HG02884 (cell line): ENCODE data around the gene GCNT4.
A peak's percentile ranks its signal among the peaks of the same experiment; 100 is the strongest.
"Not testable (repeated sequence)": the region's sequence is repeated elsewhere in the genome, so short reads cannot be mapped to it uniquely, and the experiment has no call there.

Experiments used
- ATAC-seq: cut with Tn5 transposase; IDR thresholded peaks from one replicate; pipeline ENCODE4 v1.9.1; 2021; ENCODE audit warnings: mild to moderate bottlenecking, moderate library complexity; ENCODE audit not compliant: unreplicated experiment

Gene GCNT4, protein sequence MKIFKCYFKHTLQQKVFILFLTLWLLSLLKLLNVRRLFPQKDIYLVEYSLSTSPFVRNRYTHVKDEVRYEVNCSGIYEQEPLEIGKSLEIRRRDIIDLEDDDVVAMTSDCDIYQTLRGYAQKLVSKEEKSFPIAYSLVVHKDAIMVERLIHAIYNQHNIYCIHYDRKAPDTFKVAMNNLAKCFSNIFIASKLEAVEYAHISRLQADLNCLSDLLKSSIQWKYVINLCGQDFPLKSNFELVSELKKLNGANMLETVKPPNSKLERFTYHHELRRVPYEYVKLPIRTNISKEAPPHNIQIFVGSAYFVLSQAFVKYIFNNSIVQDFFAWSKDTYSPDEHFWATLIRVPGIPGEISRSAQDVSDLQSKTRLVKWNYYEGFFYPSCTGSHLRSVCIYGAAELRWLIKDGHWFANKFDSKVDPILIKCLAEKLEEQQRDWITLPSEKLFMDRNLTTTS

DNA sequence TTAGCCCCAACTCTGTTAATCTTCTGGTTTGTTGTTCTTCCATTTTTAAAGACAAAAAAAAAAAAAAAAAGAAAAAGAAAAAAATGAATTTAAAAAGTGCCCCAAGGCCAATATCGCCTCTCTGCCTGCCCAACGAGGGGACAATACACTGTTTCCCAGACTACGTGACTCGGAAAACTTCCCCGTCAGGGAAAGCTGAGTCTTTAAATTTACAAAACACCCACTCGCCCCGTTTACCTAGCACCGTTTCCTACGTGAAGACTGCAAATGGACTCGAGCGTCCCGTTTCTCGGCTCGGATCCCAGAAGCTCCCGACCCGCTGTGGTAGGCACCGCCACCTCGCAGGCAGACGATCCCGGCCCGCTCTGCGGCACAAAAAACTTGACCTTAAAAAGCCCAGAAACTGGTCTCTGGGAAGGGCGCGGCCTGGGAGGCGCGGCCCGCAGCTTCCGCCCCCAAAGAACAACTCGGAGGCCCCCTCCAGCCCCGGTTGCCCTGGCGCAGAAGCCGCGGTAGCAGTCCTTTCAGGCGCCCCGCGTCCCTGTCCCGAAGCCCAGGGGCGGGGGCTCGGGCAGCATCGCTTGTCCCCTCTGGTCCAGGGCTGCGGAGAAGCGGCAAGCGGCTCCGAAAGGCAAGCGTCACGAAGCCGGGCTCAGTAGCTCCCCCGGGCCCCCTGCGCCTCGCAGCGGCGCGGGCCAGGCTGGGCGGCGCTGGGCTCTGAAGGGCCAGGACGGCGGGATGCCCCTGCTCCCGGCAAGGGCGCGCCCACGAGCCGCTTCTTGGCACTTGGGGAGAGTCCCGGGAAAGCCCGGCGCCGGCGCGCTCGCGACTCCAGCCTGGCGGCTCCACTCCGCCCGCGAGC, at the start of gene GCNT4:
TSS of gene GCNT4 (minus strand) at position 367 of the 862 bp plus-strand sequence. CDS start 22,521 bp downstream, outside the sequence.
- ATAC-seq = peak; percentile 16

DNA sequence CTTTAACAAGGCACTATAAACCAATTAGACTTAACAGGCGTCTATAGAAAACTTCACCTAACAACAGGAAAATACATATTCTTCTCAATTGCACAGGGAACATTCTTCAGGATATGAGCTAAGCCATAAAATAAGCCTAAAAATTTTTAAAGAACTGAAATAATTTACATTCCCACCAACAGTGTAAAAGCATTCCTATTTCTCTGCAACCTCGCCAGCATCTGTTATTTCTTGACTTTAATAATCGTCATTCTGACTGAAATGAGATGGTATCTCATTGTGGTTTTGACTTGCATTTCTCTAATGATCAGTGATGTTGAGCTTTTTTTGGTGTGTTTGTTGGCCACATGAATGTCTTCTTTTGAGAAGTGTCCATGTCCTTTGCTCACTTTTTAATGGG, 43.6 kb upstream of the GCNT4 start:
- ATAC-seq = not testable (repeated sequence)

DNA sequence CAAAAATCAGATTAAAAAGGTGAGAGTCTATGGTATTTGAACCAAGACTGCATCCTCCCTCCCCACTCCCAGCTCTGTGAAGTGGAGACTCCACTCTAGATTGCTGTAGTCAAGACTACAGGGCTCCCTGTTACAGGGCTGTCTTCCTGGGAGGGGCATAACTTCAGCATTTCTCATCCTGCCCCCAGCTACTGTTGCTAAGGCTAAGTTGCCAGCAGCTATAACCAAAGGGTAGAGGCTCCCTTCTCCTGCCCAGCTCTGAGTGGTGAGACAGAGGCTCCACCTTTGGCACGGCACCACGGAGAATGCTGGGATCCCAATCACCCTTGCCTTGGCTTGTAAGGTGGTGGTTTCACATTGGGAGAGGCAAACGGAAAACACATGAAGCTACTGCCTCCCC, 39.2 kb upstream of the GCNT4 start:
- no peak for ATAC-seq

GRCh38 chr5:75089662-75090061, 37.3 kb upstream of the GCNT4 start:
- ATAC-seq = no peak

DNA sequence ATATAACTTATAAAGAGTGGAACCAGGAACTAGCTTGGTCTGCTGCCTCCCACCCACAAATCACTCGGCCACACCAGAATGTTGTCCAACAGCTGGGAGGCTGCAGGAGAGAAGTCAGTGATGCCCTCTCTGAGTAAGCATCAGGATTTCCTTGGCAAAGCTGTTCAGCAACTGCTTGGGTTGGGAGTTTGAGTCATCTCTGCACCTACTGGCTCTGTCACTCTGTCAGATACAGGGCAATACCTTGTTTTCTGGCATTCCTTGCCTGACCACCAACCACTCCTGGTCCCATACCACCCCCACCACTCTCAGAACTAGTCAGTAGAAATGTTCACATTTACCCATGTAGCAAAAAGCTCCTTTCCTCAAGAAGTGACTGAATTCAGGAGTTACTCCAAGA, 36.8 kb upstream of the GCNT4 start:
- no peak for ATAC-seq

DNA sequence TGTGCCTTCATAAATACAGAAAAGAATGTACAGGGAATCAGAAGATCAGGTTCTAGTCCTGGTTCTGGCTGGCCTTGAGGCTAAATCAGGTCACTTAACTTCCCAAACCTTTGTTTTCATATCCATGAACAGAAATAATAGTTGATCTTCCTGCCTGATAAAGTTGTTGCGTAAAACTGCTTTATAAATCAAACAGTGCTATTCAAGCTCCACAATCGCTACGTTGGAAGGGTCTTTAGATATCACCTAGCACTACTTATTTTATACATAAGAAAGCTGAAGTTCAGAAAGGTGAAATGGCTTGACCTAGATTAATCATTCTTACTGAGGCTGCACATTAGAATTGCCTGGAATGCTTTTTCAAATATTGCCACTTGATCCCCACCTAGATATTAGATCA, 36.3 kb upstream of the GCNT4 start:
- ATAC-seq = no peak

- no peak for ATAC-seq
These were observed 29.2 kb upstream of the GCNT4 start for GRCh38 chr5:75081510-75081909.

DNA sequence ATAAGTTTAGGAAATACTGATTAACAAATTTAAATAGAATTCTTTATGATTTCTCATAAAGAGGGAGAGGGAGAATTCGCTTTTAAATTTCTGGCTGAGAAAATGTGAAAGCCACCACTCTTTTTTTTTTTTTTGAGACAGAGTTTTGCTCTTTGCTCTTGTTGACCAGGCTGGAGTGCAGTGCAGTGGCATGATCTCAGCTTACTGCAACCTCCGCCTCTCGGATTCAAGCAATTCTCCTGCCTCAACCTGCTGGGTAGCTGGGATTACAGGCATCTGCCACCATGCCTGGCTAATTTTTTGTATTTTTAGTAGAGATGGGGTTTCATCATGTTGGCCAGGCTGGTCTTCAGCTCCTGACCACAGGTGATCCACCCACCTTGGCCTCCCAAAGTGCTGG, 27.0 kb upstream of the GCNT4 start:
- not testable (repeated sequence) for ATAC-seq

- no peak for ATAC-seq
These were observed 25.7 kb upstream of the GCNT4 start for GRCh38 chr5:75078027-75078426.

GRCh38 chr5:75072061-75072460, 19.7 kb upstream of the GCNT4 start:
- ATAC-seq = no peak

DNA sequence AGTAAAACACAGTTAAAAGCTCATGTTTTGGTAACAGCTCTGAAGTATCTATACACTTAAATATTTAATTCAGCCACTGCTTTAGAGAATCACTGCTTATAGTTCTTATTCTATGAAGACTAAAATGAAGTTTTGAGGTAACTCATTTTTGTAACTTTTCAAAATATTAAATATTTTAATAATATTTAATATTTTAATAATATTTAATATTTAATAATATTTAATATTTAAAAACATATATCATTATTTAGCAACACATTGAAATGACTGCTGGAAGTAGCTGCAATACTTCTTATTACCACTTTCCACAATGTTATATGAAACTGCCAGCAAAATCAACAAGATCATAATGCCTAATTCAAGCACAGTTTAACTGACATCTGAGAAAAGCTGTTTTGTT, 18.7 kb upstream of the GCNT4 start:
- no peak for ATAC-seq

DNA sequence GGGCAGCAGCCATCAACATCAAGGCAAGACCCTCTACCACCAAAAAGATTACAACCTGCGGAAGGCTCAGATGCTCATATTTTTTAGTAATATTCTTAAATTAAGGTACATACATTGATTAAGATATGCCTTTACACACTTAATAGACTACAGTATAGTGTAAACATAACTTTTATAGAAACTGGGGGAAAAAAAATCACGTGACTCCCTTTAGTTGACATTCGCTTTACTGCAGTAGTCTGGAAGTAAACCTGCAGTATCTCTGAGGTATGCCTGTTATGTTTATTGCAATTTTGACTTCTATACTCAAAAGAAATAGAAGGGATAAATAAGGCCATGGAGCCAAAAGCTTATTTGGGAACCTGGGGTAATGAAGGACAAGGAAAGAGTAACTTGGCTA, 15.1 kb upstream of the GCNT4 start:
- ATAC-seq = no peak

GRCh38 chr5:75062925-75063531, 10.7 kb upstream of the GCNT4 start:
- ATAC-seq = peak; percentile 57

- no peak for ATAC-seq
These were observed 7.7 kb upstream of the GCNT4 start for GRCh38 chr5:75059912-75060545.

- no peak for ATAC-seq
These were observed 6.7 kb upstream of the GCNT4 start for GRCh38 chr5:75058986-75059535.

GRCh38 chr5:75057561-75057960, 5.2 kb upstream of the GCNT4 start:
- no peak for ATAC-seq

- no peak for ATAC-seq
These were observed 3.4 kb upstream of the GCNT4 start for GRCh38 chr5:75055727-75056144.

- no peak for ATAC-seq
These were observed 2.0 kb upstream of the GCNT4 start for GRCh38 chr5:75054134-75054930.

GRCh38 chr5:75053304-75054133, 1.2 kb upstream of the GCNT4 start:
- ATAC-seq = peak; percentile 32
